Mesenchymal stem cell (in vitro differentiated cells and primary cell): ENCODE results near the gene DAZL.

ENCODE experiments used
- DNase-seq: peaks from one replicate; pipeline ENCODE4 v3.0.0-alpha.2; 2013
- H2AFZ ChIP-seq: one replicate; pipeline ENCODE4 v1.6.1; 2013; ENCODE audit warnings: low read depth, mild to moderate bottlenecking, control low read depth, inconsistent platforms, low read length, moderate library complexity
- H2AK5ac ChIP-seq: 2 replicates; pipeline ENCODE4 v1.6.1; 2013; ENCODE audit warnings: low read length, moderate library complexity, mild to moderate bottlenecking, inconsistent platforms; ENCODE audit not compliant: severe bottlenecking
- H2BK120ac ChIP-seq: one replicate; pipeline ENCODE4 v1.6.1; 2013; ENCODE audit warnings: low read depth, mild to moderate bottlenecking, inconsistent platforms, low read length, moderate library complexity
- H2BK12ac ChIP-seq, 2 experiments: one replicate each; pipeline ENCODE4 v1.6.1; 2013; ENCODE audit warnings: inconsistent platforms in 2 of 2, low read length in 2 of 2, mild to moderate bottlenecking in 2 of 2, moderate library complexity in 2 of 2, control low read depth in 1 of 2
- H2BK15ac ChIP-seq: one replicate; pipeline ENCODE4 v1.6.1; 2013; ENCODE audit warnings: mild to moderate bottlenecking, low read depth, inconsistent platforms; ENCODE audit not compliant: poor library complexity, severe bottlenecking
- H2BK5ac ChIP-seq: 2 replicates; pipeline ENCODE4 v1.6.1; 2013; ENCODE audit warnings: low read depth, mild to moderate bottlenecking, low read length, control low read depth, inconsistent platforms; ENCODE audit not compliant: poor library complexity, severe bottlenecking
- H3K14ac ChIP-seq, 2 experiments: one replicate each; pipeline ENCODE4 v1.6.1; 2013; ENCODE audit warnings: inconsistent platforms in 2 of 2, low read length in 2 of 2, control low read depth in 1 of 2, mild to moderate bottlenecking in 1 of 2, moderate library complexity in 1 of 2
- H3K18ac ChIP-seq, 2 experiments: one replicate each; pipeline ENCODE4 v1.6.1; 2013; ENCODE audit warnings: inconsistent platforms in 2 of 2, low read length in 2 of 2, control low read depth in 1 of 2, low read depth in 1 of 2, mild to moderate bottlenecking in 1 of 2
- H3K23ac ChIP-seq, 2 experiments: one replicate each; pipeline ENCODE4 v1.6.1; 2013; ENCODE audit warnings: inconsistent platforms in 2 of 2, low read length in 2 of 2, mild to moderate bottlenecking in 2 of 2, moderate library complexity in 2 of 2, control low read depth in 1 of 2
- H3K27ac ChIP-seq: 2 replicates; pipeline ENCODE4 v1.5.1; 2013; ENCODE audit warnings: mild to moderate bottlenecking, moderate library complexity, low read length, control low read depth, inconsistent platforms; ENCODE audit not compliant: poor library complexity, severe bottlenecking
- H3K27me3 ChIP-seq, 2 experiments: 2 replicates each; pipeline versions ENCODE4 v1.6.1 to v1.7.0; 2013; ENCODE audit warnings: low read length in 2 of 2, mild to moderate bottlenecking in 2 of 2, moderate library complexity in 2 of 2, control low read depth in 1 of 2, inconsistent platforms in 1 of 2; ENCODE audit not compliant: control insufficient read depth in 1 of 2, insufficient read depth in 1 of 2
- H3K36me3 ChIP-seq, 2 experiments: 2 replicates each; pipeline versions ENCODE4 v1.6.1 to v1.7.0; 2013; ENCODE audit warnings: low read length in 2 of 2, control low read depth in 1 of 2, inconsistent platforms in 1 of 2, low read depth in 1 of 2, mild to moderate bottlenecking in 1 of 2; ENCODE audit not compliant: insufficient read depth in 2 of 2, control insufficient read depth in 1 of 2
- H3K4ac ChIP-seq, 2 experiments: one replicate each; pipeline ENCODE4 v1.6.1; 2013; ENCODE audit warnings: inconsistent platforms in 2 of 2, low read length in 2 of 2, mild to moderate bottlenecking in 2 of 2, moderate library complexity in 2 of 2, control low read depth in 1 of 2, low read depth in 1 of 2
- H3K4me1 ChIP-seq: 2 replicates; pipeline ENCODE4 v1.6.1; 2013; ENCODE audit warnings: low read depth, low read length, control low read depth; ENCODE audit not compliant: control insufficient read depth, insufficient read depth
- H3K4me2 ChIP-seq: 2 replicates; pipeline ENCODE4 v1.6.1; 2013; ENCODE audit warnings: low read length, mild to moderate bottlenecking, inconsistent platforms; ENCODE audit not compliant: poor library complexity, severe bottlenecking
- H3K4me3 ChIP-seq, 2 experiments: 2 replicates each; pipeline versions ENCODE4 v1.5.1 to v1.7.0; 2013; ENCODE audit warnings: low read length in 2 of 2, mild to moderate bottlenecking in 2 of 2, control low read depth in 1 of 2, low read depth in 1 of 2; ENCODE audit not compliant: insufficient read depth in 1 of 2
- H3K79me1 ChIP-seq: replicated peaks from 2 replicates; pipeline ENCODE4 v1.6.1; 2013; ENCODE audit warnings: mild to moderate bottlenecking, control low read depth, low read length, inconsistent platforms; ENCODE audit not compliant: poor library complexity, severe bottlenecking
- H3K9ac ChIP-seq: 2 replicates; pipeline ENCODE4 v1.7.0; 2013; ENCODE audit warnings: mild to moderate bottlenecking, low read length, moderate library complexity
- H3K9me3 ChIP-seq: 2 replicates; pipeline ENCODE4 v1.7.0; 2013; ENCODE audit warnings: mild to moderate bottlenecking, low read length; ENCODE audit not compliant: control insufficient read depth
- H4K8ac ChIP-seq: one replicate; pipeline ENCODE4 v1.6.1; 2013; ENCODE audit warnings: inconsistent platforms, mild to moderate bottlenecking, low read length, moderate library complexity
- H4K91ac ChIP-seq: one replicate; pipeline ENCODE4 v1.6.1; 2013; ENCODE audit warnings: mild to moderate bottlenecking, low read length, inconsistent platforms
- WGBS: methylation state at CpG from one replicate; pipeline ENCODE4 v1.1.7; 2013; ENCODE audit warnings: mixed read lengths; 5-methylcytosine and 5-hydroxymethylcytosine counted together

DAZL gene

GRCh38 chr3:16587681-16588060 lies 17.6 kb downstream of the DAZL start:
- Histone ChIP-seq H2BK12ac (no peak overlapping the region), H3K18ac (no peak overlapping the region), H3K4me3 (no peak overlapping the region), H3K27ac (no peak overlapping the region), H2AK5ac (no peak overlapping the region), H4K8ac (no peak overlapping the region), H2BK5ac (no peak overlapping the region), H3K79me1 (no peaks in the 10 kb centered on the region), H3K4me2 (no peak overlapping the region), H3K14ac (no peak overlapping the region), H3K27me3 (no peaks in the 10 kb centered on the region), H3K23ac (no peak overlapping the region), H3K4ac (no peak overlapping the region), H3K9ac (no peak overlapping the region), H4K91ac (no peak overlapping the region), H3K36me3 (no peaks in the 10 kb centered on the region), H2BK15ac (no peak overlapping the region), H3K9me3 (no peaks in the 10 kb centered on the region), H2BK120ac (no peak overlapping the region), H2AFZ (no peak overlapping the region), H3K4me1 (no peaks in the 10 kb centered on the region)
- no peak for DNase-seq

DNA sequence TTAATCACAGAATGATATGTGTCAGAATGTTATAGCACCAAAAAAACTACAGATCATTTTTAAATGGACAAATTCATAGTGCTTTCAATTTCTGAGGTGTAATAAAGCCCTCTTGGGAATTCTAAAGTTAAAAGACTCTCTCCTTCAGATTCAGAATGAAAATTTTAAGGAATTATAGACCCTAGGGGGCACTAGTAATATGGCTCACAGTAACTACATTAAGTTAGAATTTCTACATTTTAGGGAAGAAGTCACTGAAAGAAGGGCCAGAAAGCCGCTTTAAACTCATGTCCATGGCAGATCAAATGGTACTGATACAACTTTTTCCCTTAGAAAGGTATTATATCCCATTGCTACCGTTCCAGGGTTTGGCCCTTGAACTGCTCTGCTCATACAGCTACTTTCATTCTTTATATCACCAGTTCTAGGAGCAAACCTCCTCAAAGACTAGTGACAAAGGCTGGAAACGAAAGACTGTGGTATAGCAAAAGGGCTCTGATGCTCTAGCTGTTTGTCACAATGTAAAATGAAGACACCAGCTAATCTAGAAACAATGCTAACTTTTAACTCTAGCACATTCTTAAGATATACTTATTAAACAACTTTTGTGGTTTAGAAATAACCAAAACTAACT lies 18.1 kb downstream of the DAZL start:
- Histone ChIP-seq H3K4me1 (no peaks in the 10 kb centered on the region), H3K18ac (no peak overlapping the region), H3K9me3 (no peaks in the 10 kb centered on the region), H3K14ac (no peak overlapping the region), H3K23ac (no peak overlapping the region), H2BK12ac (no peak overlapping the region), H3K4ac (no peak overlapping the region), H3K27me3 (no peaks in the 10 kb centered on the region), H2BK120ac (no peak overlapping the region), H2BK5ac (no peak overlapping the region), H2AFZ (no peak overlapping the region), H2AK5ac (no peak overlapping the region), H3K9ac (no peak overlapping the region), H4K8ac (no peak overlapping the region), H4K91ac (no peak overlapping the region), H3K27ac (no peak overlapping the region), H3K4me3 (no peak overlapping the region), H3K36me3 (no peaks in the 10 kb centered on the region), H2BK15ac (no peak overlapping the region), H3K4me2 (no peak overlapping the region), H3K79me1 (no peaks in the 10 kb centered on the region)
- DNase-seq: no peak
- 92% methylated on average over 2 of the region's 3 CpGs for WGBS

DNA sequence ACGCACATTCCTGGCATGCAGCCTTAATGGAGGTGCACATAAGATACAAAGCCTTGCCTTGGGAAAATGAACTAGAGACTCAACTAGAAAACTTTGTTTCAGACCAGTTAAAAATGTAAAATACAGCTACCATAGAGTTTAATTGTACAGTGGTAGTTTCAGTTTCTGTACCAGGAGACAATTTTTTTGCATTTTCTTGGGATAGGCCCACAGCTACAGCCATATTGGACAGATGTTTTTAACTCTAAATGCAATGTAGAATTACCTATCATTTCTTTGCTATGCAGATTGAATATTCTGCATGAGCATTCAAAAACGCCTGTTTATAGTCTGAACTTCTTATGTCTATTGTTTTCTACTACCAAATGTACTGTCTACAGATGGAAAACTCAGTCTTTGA lies 20.3 kb downstream of the DAZL start:
- H2BK5ac ChIP-seq: no peak overlapping the region
- H3K4me2 ChIP-seq: no peak overlapping the region

DNA sequence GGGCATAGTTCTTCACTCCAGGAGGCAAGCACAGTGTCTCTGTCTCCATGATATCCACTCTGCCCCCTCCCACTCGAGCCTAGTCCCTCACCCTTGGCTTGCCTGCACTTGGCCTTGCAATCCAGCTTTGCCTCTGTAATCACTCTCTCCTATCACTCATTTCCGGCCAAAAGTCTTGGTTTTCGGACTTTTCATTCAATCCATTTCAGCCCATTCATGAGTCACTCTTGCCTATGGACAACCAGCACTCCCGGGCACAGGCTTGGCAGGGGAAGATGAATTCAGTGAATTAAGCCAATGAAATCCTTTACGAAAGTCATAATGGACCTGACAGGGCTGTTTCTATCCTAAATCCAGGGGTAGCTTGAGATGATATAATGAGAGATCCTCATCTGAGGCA lies 21.7 kb downstream of the DAZL start:
- no peaks in the 10 kb centered on the region for H3K27me3 ChIP-seq
- H4K8ac ChIP-seq: no peak overlapping the region
- H3K23ac ChIP-seq: no peak overlapping the region
- H3K79me1 ChIP-seq: no peaks in the 10 kb centered on the region
- peaks cover 5% of the 10 kb centered on the region for H3K9me3 ChIP-seq
- H3K18ac ChIP-seq: no peak overlapping the region
- H2BK12ac ChIP-seq: no peak overlapping the region
- H3K4me1 ChIP-seq: no peaks in the 10 kb centered on the region
- H3K27ac ChIP-seq: no peak overlapping the region
- no peak overlapping the region for H4K91ac ChIP-seq
- H3K4me2 ChIP-seq: no peak overlapping the region
- no peaks in the 10 kb centered on the region for H3K36me3 ChIP-seq
- H2AFZ ChIP-seq: no peak overlapping the region
- no peak overlapping the region for H2BK120ac ChIP-seq
- no peak overlapping the region for H2AK5ac ChIP-seq
- H3K9ac ChIP-seq: no peak overlapping the region
- H3K4me3 ChIP-seq: no peak overlapping the region
- no peak overlapping the region for H3K14ac ChIP-seq
- H2BK15ac ChIP-seq: no peak overlapping the region
- H2BK5ac ChIP-seq: no peak overlapping the region
- no peak overlapping the region for H3K4ac ChIP-seq
- 89% methylated on average over 5 of the region's 5 CpGs for WGBS
- no peak for DNase-seq

More for the DNA sequence above, 20.3 kb downstream of the DAZL start:
- Histone ChIP-seq H2AK5ac (no peak overlapping the region), H3K27me3 (no peaks in the 10 kb centered on the region), H2AFZ (no peak overlapping the region), H3K4me3 (no peak overlapping the region), H3K18ac (no peak overlapping the region), H3K4me1 (no peaks in the 10 kb centered on the region), H3K14ac (no peak overlapping the region), H3K9me3 (peaks cover 5% of the 10 kb centered on the region), H3K79me1 (no peaks in the 10 kb centered on the region), H2BK12ac (no peak overlapping the region), H3K36me3 (no peaks in the 10 kb centered on the region), H3K27ac (no peak overlapping the region), H4K91ac (no peak overlapping the region), H3K23ac (no peak overlapping the region), H4K8ac (no peak overlapping the region), H3K4ac (no peak overlapping the region), H2BK120ac (no peak overlapping the region), H3K9ac (no peak overlapping the region), H2BK15ac (no peak overlapping the region)
- 100% methylated on average over 1 of the region's 2 CpGs for WGBS
- no peak for DNase-seq
